HG03378 (cell line): ENCODE results near the gene GRIN3A.
"Not testable (repeated sequence)": the region's sequence is repeated elsewhere in the genome, so short reads cannot be mapped to it uniquely, and the experiment has no call there.

Experiments used
- ATAC-seq: cut with Tn5 transposase; IDR thresholded peaks from one replicate; pipeline ENCODE4 v1.9.1; 2021; ENCODE audit warnings: mild to moderate bottlenecking, moderate library complexity; ENCODE audit not compliant: unreplicated experiment

Gene GRIN3A

GRCh38 chr9:101635473-101635872 is 103.0 kb downstream of the GRIN3A start:
- ATAC-seq, result no peak

DNA sequence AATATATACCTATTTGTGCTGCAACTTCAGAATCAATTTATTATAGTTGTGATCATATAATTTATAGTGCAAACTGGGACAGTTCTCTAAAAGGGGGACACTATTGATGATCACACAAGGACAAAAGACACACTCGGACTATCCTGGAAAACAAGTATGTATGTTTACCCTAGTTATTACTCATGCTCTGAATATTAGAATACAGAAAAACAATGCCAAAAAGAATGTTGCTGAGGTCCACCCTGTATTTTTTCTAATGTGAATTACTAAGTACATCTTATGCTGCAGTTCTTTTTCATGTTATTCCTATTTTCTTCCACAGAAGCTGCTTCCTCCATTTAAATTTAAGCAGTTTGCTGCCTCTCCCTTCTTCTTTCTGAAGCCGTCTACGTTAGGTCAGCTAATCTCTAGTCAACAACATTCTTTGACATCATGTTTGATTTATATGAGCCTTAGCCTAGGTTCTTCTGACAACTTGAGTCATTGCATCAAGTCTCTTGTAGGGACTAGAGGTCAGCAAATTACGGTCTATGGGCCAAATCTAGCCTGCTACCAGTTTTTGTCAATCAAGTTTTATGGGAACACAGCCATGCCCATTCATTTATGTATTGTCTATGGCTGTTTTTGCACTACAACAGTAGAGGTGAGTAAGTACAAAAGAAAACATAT is 103.6 kb downstream of the GRIN3A start:
- no peak for ATAC-seq

- no peak for ATAC-seq
Observed at GRCh38 chr9:101632611-101633010, 105.8 kb downstream of the GRIN3A start.

GRCh38 chr9:101631892-101632291 is 106.6 kb downstream of the GRIN3A start:
- no peak for ATAC-seq

GRCh38 chr9:101629636-101630035 is 108.8 kb downstream of the GRIN3A start:
- ATAC-seq, result no peak

- no peak for ATAC-seq
Observed at GRCh38 chr9:101628173-101628572, 110.3 kb downstream of the GRIN3A start.

DNA sequence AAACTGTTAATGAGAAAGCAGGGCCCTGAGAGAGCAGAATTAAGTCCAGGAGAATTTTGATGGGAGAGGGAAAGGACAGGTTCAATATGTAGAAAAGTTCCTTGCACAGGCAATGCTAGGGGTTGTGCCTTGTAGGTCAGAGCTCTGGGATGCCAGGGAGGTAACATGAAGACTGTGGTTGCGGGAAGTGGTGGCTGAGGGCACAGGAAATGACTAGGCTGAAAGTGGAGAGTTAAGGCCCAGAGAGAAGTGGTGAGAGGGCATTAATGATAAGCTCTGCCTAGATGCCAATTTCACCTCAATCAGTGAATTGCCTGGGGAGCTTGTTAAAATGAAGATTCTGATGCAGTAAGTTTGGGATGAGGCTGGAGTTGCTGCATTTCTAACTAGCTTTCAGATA is 112.2 kb downstream of the GRIN3A start:
- peak; percentile 66 for ATAC-seq

- no peak for ATAC-seq
Observed at GRCh38 chr9:101625876-101626275, 112.6 kb downstream of the GRIN3A start.

- peak; percentile 42 for ATAC-seq
Observed at GRCh38 chr9:101620452-101620851, 118.0 kb downstream of the GRIN3A start.

GRCh38 chr9:101618698-101619097 is 119.7 kb downstream of the GRIN3A start:
- peak; percentile 65 for ATAC-seq

- ATAC-seq, result no peak
Observed at GRCh38 chr9:101605547-101605946, 132.9 kb downstream of the GRIN3A start.

DNA sequence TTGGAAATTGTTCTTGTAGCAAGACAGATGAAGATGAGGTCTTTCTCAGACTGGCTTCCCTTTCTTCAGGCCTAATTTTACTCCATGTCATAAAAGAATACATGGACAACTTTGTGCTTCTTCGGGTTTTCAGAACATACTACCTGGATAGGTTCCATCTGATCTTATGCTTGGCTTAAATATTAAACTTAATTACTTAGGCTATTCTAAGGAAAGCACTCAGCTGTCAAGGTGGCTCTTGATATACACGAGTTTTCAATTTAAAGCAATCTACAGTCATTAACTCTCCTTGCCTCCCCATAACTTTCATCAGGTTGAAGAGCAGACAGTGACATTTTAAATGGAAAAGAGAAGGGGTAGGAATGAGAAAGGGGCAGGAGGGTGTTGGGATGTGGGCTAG is 134.2 kb downstream of the GRIN3A start:
- no peak for ATAC-seq

GRCh38 chr9:101601904-101602765 is 136.3 kb downstream of the GRIN3A start:
- ATAC-seq, result peak; percentile 73

- no peak for ATAC-seq
Observed at GRCh38 chr9:101594796-101595195, 143.7 kb downstream of the GRIN3A start, which contains the start of gene PPP3R2. Gene PPP3R2 (minus strand): TSS chr9:101594969. CDS start chr9:101594921, 48 bp downstream.

GRCh38 chr9:101593345-101593744 is 145.1 kb downstream of the GRIN3A start:
- no peak for ATAC-seq

DNA sequence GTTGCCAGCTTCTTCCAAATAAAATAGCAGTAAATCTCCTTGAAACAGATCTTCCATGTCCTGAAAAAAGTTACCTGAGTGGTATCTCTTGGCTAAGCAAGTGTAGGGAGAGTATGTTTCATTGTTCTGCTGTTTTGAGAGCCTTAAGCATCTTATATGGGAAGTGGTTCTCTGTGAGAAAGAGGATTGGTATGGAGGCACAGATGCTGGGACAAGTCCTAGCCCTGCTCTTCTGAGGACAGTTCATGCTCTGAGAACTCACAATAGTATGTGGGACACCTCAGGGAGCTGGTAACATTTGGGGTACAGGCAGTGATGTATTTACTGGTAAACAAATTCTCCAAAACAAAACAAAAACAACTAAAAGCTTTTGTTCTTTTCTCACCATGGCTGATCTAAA is 145.7 kb downstream of the GRIN3A start:
- no peak for ATAC-seq

DNA sequence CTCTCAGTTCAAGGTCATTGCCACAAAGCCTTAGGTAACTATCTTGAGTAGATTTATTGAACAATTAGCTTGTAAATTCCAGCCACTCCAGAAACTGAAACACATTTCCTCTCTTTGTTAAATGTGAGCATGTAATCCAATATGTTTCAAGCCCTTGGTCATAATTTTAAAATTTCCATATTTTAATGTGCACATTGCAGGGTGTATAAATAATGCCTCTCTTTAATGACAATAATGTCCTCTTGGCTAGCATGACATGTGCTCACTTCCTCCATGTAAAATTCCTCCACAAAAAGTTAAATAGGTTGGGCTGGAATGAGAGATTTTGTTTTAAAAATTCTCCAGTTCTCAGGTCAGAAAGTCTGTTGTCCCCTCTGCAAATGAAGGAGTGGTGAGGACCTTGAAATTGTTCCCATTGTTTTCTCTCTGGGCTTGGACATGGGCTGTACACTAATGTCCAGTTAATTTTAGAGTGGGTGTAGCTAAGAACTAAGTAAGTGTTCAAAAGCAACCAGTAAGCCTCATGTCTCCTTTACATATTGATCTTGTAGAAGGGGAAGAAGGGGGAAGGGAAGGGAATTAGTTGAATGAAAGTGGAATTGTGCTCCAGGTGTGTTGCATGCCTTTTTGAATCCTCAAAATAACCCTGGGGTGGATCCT is 146.5 kb downstream of the GRIN3A start:
- no peak for ATAC-seq

- no peak for ATAC-seq
Observed at GRCh38 chr9:101590901-101591300, 147.5 kb downstream of the GRIN3A start.

DNA sequence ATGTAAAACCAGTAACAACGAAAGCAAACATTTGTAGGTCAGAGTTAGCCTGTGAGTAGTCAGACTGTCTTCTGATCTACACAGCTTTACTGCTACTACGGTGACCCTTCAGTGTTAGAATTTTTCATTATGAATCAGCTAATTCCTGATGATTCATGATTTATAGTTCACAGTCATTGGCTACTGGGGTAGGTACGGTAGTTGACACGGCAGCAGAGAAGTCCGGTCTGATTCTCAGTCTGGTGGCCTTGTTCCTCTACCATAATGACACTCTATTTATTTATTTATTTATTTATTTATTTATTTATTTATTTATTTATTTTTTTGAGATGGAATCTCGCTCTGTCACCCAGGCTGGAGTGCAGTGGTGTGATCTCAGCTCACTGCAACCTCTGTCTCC is 148.4 kb downstream of the GRIN3A start:
- ATAC-seq, result not testable (repeated sequence)

- no peak for ATAC-seq
Observed at GRCh38 chr9:101587332-101588043, 151.0 kb downstream of the GRIN3A start.

- ATAC-seq, result peak; percentile 95
Observed at GRCh38 chr9:101586651-101587050, 151.8 kb downstream of the GRIN3A start.
